ENCODE results near the gene CTTNBP2NL.
"Not testable (repeated sequence)": the region's sequence is repeated elsewhere in the genome, so short reads cannot be mapped to it uniquely, and the experiment has no call there.

CTTNBP2NL gene

GRCh38 chr1:112423666-112424065 lies 27.7 kb downstream of the CTTNBP2NL start:
- H3K4me3 ChIP-seq (ENCODE audit: insufficient read depth in 1 of 2, low read depth in 1 of 2, low read length in 2 of 2); H3K4me1 ChIP-seq (ENCODE audit: control insufficient read depth, insufficient read depth, low read depth, low read length); H3K27me3 ChIP-seq (ENCODE audit: control insufficient read depth in 1 of 2, insufficient read depth in 1 of 2, low read length in 2 of 2); H3K18ac ChIP-seq (ENCODE audit: low read depth in 1 of 2, low read length in 2 of 2); H3K4ac ChIP-seq (ENCODE audit: low read depth in 1 of 2, low read length in 2 of 2); DNase-seq; H4K8ac ChIP-seq (ENCODE audit: low read length); H2BK120ac ChIP-seq (ENCODE audit: low read depth, low read length); H3K23ac ChIP-seq (ENCODE audit: low read length in 2 of 2); H3K14ac ChIP-seq (ENCODE audit: low read length in 2 of 2); H4K91ac ChIP-seq (ENCODE audit: low read length); H3K9me3 ChIP-seq (ENCODE audit: control insufficient read depth, low read length); H2AFZ ChIP-seq (ENCODE audit: low read depth, low read length); H2BK12ac ChIP-seq (ENCODE audit: low read length in 2 of 2); H3K4me2 ChIP-seq (ENCODE audit: low read length, poor library complexity, severe bottlenecking); H3K27ac ChIP-seq (ENCODE audit: low read length, poor library complexity, severe bottlenecking); H3K9ac ChIP-seq (ENCODE audit: low read length); H2AK5ac ChIP-seq (ENCODE audit: low read length, severe bottlenecking); H2BK15ac ChIP-seq (ENCODE audit: low read depth, poor library complexity, severe bottlenecking); H2BK5ac ChIP-seq (ENCODE audit: low read depth, low read length, poor library complexity, severe bottlenecking); H3K79me1 ChIP-seq (replicated peaks; ENCODE audit: low read length, poor library complexity, severe bottlenecking): not testable (repeated sequence)
- WGBS, result 98% methylated on average over 9 of the region's 11 CpGs
- peaks cover 13 to 57% of the 10 kb centered on the region in 2 experiments for H3K36me3 ChIP-seq (ENCODE audit: control insufficient read depth in 1 of 2, insufficient read depth in 2 of 2, low read depth in 1 of 2, low read length in 2 of 2)

- Histone ChIP-seq H3K27me3 (ENCODE audit: control insufficient read depth in 1 of 2, insufficient read depth in 1 of 2, low read length in 2 of 2) (no peaks in the 10 kb centered on the region), H2BK15ac (ENCODE audit: low read depth, poor library complexity, severe bottlenecking) (no peak overlapping the region), H2AFZ (ENCODE audit: low read depth, low read length) (no peak overlapping the region), H3K4me3 (ENCODE audit: insufficient read depth in 1 of 2, low read depth in 1 of 2, low read length in 2 of 2) (no peak overlapping the region), H3K23ac (ENCODE audit: low read length in 2 of 2) (no peak overlapping the region), H4K8ac (ENCODE audit: low read length) (no peak overlapping the region), H3K9me3 (ENCODE audit: control insufficient read depth, low read length) (no peaks in the 10 kb centered on the region), H3K79me1 (replicated peaks; ENCODE audit: low read length, poor library complexity, severe bottlenecking) (peaks cover 5% of the 10 kb centered on the region), H3K4ac (ENCODE audit: low read depth in 1 of 2, low read length in 2 of 2) (no peak overlapping the region), H3K18ac (ENCODE audit: low read depth in 1 of 2, low read length in 2 of 2) (no peak overlapping the region), H3K36me3 (ENCODE audit: control insufficient read depth in 1 of 2, insufficient read depth in 2 of 2, low read depth in 1 of 2, low read length in 2 of 2) (peaks cover 9 to 44% of the 10 kb centered on the region in 2 experiments), H3K4me1 (ENCODE audit: control insufficient read depth, insufficient read depth, low read depth, low read length) (no peaks in the 10 kb centered on the region), H3K9ac (ENCODE audit: low read length) (no peak overlapping the region), H2BK120ac (ENCODE audit: low read depth, low read length) (no peak overlapping the region), H3K14ac (ENCODE audit: low read length in 2 of 2) (no peak overlapping the region), H2AK5ac (ENCODE audit: low read length, severe bottlenecking) (no peak overlapping the region), H2BK5ac (ENCODE audit: low read depth, low read length, poor library complexity, severe bottlenecking) (no peak overlapping the region), H4K91ac (ENCODE audit: low read length) (no peak overlapping the region), H3K4me2 (ENCODE audit: low read length, poor library complexity, severe bottlenecking) (no peak overlapping the region), H3K27ac (ENCODE audit: low read length, poor library complexity, severe bottlenecking) (no peak overlapping the region), H2BK12ac (ENCODE audit: low read length in 2 of 2) (no peak overlapping the region)
- DNase-seq, result no peak
- 100% methylated on average over 1 of the region's 1 CpG for WGBS
Observed at GRCh38 chr1:112429749-112430148, 33.7 kb downstream of the CTTNBP2NL start.

- H3K27ac ChIP-seq (ENCODE audit: low read length, poor library complexity, severe bottlenecking), result no peak overlapping the region
- WGBS, result no CpG with 5 or more reads among the region's 1 CpG
Observed at GRCh38 chr1:112431038-112431437, 35.0 kb downstream of the CTTNBP2NL start.

GRCh38 chr1:112435448-112435847 lies 39.4 kb downstream of the CTTNBP2NL start:
- no peak overlapping the region for H2BK15ac ChIP-seq (ENCODE audit: low read depth, poor library complexity, severe bottlenecking)
- H2BK5ac ChIP-seq (ENCODE audit: low read depth, low read length, poor library complexity, severe bottlenecking), result no peak overlapping the region
- peaks cover 2% of the 10 kb centered on the region for H3K79me1 ChIP-seq (replicated peaks; ENCODE audit: low read length, poor library complexity, severe bottlenecking)
- WGBS, result no CpG with 5 or more reads among the region's 3 CpGs
- H3K27ac ChIP-seq (ENCODE audit: low read length, poor library complexity, severe bottlenecking), result no peak overlapping the region
- H3K14ac ChIP-seq (ENCODE audit: low read length in 2 of 2), result no peak overlapping the region
- H3K23ac ChIP-seq (ENCODE audit: low read length in 2 of 2), result no peak overlapping the region
- H3K36me3 ChIP-seq (ENCODE audit: control insufficient read depth in 1 of 2, insufficient read depth in 2 of 2, low read depth in 1 of 2, low read length in 2 of 2), result peaks cover 4 to 23% of the 10 kb centered on the region in 2 experiments
- no peak overlapping the region for H2AK5ac ChIP-seq (ENCODE audit: low read length, severe bottlenecking)
- no peak overlapping the region for H2AFZ ChIP-seq (ENCODE audit: low read depth, low read length)
- no peaks in the 10 kb centered on the region for H3K9me3 ChIP-seq (ENCODE audit: control insufficient read depth, low read length)
- H3K4me2 ChIP-seq (ENCODE audit: low read length, poor library complexity, severe bottlenecking), result no peak overlapping the region
- no peak overlapping the region for H4K8ac ChIP-seq (ENCODE audit: low read length)
- no peak overlapping the region for H4K91ac ChIP-seq (ENCODE audit: low read length)
- H2BK12ac ChIP-seq (ENCODE audit: low read length in 2 of 2), result no peak overlapping the region
- no peak overlapping the region for H2BK120ac ChIP-seq (ENCODE audit: low read depth, low read length)
- no peak for DNase-seq
- no peaks in the 10 kb centered on the region for H3K27me3 ChIP-seq (ENCODE audit: control insufficient read depth in 1 of 2, insufficient read depth in 1 of 2, low read length in 2 of 2)
- H3K4me1 ChIP-seq (ENCODE audit: control insufficient read depth, insufficient read depth, low read depth, low read length), result no peaks in the 10 kb centered on the region
- no peak overlapping the region for H3K4ac ChIP-seq (ENCODE audit: low read depth in 1 of 2, low read length in 2 of 2)
- no peak overlapping the region for H3K4me3 ChIP-seq (ENCODE audit: insufficient read depth in 1 of 2, low read depth in 1 of 2, low read length in 2 of 2)
- no peak overlapping the region for H3K9ac ChIP-seq (ENCODE audit: low read length)
- H3K18ac ChIP-seq (ENCODE audit: low read depth in 1 of 2, low read length in 2 of 2), result no peak overlapping the region

More at GRCh38 chr1:112431038-112431437, 35.0 kb downstream of the CTTNBP2NL start:
- Histone ChIP-seq H3K4me3 (ENCODE audit: insufficient read depth in 1 of 2, low read depth in 1 of 2, low read length in 2 of 2) (no peak overlapping the region), H4K91ac (ENCODE audit: low read length) (no peak overlapping the region), H2BK15ac (ENCODE audit: low read depth, poor library complexity, severe bottlenecking) (no peak overlapping the region), H3K36me3 (ENCODE audit: control insufficient read depth in 1 of 2, insufficient read depth in 2 of 2, low read depth in 1 of 2, low read length in 2 of 2) (peaks cover 3 to 31% of the 10 kb centered on the region in 2 experiments), H2AK5ac (ENCODE audit: low read length, severe bottlenecking) (no peak overlapping the region), H3K9me3 (ENCODE audit: control insufficient read depth, low read length) (no peaks in the 10 kb centered on the region), H2BK5ac (ENCODE audit: low read depth, low read length, poor library complexity, severe bottlenecking) (no peak overlapping the region), H2BK12ac (ENCODE audit: low read length in 2 of 2) (no peak overlapping the region), H3K9ac (ENCODE audit: low read length) (no peak overlapping the region), H4K8ac (ENCODE audit: low read length) (no peak overlapping the region), H3K4me1 (ENCODE audit: control insufficient read depth, insufficient read depth, low read depth, low read length) (no peaks in the 10 kb centered on the region), H3K14ac (ENCODE audit: low read length in 2 of 2) (no peak overlapping the region), H3K27me3 (ENCODE audit: control insufficient read depth in 1 of 2, insufficient read depth in 1 of 2, low read length in 2 of 2) (no peaks in the 10 kb centered on the region), H3K79me1 (replicated peaks; ENCODE audit: low read length, poor library complexity, severe bottlenecking) (peaks cover 3% of the 10 kb centered on the region), H3K23ac (ENCODE audit: low read length in 2 of 2) (no peak overlapping the region), H2BK120ac (ENCODE audit: low read depth, low read length) (no peak overlapping the region), H2AFZ (ENCODE audit: low read depth, low read length) (no peak overlapping the region), H3K18ac (ENCODE audit: low read depth in 1 of 2, low read length in 2 of 2) (no peak overlapping the region), H3K4ac (ENCODE audit: low read depth in 1 of 2, low read length in 2 of 2) (no peak overlapping the region), H3K4me2 (ENCODE audit: low read length, poor library complexity, severe bottlenecking) (no peak overlapping the region)
- DNase-seq, result no peak

Measured in mesenchymal stem cell (in vitro differentiated cells and primary cell).